ENCODE measurements around the gene GPATCH11. TPM values are rescaled to one million over a fixed set of nuclear protein-coding genes. Genes with fewer than 3 reads are reported as not detected.

GPATCH11 gene
- polyA plus RNA-seq, 10 donors, result 6.3 to 10.4 (median 8.1) TPM

DNA sequence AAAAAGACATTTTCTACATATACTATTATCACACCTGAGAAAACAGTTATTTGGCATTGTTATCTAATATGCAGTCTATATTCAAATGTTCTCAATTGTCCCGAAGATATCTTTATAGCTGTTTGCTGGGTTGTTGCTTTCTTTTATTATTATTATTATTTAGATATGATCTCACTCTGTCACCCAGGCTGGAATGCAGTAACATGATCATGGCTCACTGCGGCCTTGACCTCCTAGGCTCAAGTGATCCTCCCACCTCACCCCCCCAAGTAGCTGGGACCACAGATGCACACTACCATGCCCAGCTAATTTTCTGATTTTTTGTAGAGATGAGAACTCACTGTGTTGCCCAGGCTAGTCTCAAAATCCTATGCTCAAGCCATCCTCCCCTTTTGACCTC is 19.9 kb downstream of the GPATCH11 start:
- DNase-seq, result no peak

DNA sequence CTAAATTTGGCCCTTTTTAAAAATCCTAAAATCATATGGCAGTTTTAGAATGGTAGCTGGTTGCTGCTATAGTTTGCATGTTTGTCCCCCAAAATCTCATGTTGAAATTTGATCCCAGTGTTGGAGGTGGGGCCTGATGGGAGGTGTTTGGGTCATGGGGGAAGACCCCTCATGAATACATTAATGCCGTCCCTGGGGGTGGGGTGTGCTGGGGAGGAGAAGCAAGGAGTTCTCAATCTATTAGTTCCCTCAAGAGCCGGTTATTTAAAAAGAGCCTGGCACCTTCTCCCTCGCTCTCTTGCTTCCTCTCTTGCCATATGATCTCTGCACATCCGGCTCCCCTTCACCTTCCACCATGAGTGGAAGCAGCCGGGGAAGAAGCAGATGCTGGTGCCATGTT is 20.8 kb downstream of the GPATCH11 start:
- DNase-seq, result no peak

DNA sequence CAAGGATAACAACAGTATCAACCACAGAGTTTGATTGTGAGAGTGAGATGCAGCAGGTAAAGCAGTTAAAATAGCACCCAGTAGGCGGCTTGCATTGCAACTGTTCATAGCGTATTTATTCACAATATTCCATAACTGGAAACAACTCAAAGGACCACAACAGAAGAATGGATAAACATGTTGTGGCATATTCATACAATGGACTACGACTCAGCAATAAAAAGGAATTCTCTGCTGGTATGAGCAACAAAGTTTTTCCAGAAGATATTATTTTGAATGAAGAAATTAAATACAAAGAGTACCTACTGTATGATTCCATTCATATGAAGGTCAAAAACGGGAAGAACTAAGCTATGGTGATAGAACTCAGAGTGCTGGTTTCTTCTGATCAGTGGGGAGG is 25.2 kb downstream of the GPATCH11 start:
- no peak for DNase-seq

DNA sequence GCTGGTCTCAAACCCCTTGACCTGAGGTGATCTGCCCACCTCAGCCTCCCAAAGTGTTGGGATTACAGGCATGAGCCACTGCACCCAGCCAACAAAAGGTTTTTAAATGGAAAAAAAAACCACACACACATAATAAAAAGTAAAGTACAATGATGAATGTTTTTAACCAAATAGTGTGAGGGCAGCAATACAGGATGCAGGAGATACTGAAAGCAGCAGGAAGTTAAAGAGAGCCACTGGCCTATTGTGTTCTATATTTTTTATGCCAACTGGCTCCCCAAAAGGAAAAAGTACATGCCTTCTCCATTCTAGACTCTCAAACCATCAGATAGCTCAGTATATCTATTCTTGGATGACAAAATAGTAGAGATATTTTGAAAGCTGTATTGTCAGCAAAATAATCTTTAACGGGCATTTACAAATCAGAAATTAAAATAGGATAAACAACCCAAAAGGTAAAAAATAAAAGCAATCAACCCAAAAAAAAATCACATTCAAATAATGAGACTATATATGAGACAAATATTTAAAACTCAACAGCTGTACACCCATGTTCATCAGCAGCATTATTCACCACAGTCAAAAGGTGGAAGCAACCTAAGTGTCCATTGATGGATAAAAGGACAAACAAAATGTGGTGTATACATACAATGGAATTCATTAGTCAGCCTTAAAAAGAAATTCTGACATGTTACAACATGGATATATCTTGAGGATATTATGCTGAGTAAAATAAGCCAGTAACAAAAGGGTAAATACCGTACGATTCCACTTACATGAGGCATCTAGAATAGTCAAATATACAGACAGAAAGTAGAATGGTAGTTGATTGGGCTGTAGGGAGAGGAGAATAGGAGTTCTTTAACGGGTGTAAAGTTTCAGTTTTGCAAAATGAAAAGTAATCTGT is 26.2 kb downstream of the GPATCH11 start:
- DNase-seq, result no peak

DNA sequence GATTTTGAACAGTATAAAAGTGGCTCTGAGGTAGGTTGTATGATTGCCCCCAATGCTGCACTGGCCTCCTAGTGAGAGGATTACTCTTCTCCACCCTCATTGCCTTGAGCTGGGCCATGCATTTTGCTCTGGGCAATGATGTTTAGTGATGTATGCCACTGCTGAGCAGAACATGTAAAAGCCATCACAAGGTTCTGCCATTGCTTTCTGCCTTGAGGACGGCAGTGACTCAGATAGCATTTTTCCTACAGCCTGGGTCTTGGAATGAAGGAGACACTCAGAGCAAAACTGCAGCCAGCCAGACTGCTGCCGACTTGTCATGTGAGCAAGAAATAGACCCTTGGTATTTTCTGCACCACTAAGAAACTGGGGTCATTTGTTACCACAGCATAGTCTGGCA is 27.6 kb downstream of the GPATCH11 start:
- no peak for DNase-seq

DNA sequence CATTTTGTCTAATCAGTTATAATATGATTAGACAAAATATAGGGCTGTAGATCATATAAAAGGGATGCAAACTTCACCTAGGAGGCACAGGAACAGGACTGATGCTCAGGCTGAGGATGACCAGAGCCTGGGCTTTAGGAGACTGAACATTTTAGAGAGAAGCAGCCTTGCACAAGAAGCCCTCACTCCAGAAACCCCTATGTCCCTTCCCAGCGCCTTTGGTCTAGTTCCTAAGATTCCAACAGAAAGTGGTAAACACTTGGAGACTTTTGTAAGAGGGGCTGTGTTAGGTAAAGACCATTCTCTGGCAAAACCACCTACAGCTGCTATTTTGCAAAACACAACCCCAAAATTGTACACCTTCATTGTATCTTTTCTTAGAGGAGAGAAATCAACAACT is 33.2 kb downstream of the GPATCH11 start:
- DNase-seq, result no peak

DNA sequence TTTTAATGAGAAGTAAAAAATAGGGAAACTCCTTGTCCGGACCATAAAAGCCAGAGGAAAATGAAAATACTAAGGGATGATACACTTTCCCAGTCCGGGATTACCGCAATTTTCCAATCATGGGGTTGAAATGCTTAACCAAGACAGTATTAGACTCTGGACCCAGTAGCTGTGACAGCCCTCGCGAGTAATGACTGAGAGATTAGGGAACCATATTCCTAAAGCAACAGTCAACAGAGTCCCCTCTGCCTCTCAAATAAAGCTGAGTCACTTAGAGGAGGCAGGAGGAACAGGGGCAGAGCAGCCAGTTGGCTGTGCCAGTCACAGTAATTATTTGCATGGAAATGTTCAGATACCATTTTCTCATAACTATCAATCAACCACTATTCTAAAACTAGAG is 34.8 kb downstream of the GPATCH11 start:
- no peak for DNase-seq

DNA sequence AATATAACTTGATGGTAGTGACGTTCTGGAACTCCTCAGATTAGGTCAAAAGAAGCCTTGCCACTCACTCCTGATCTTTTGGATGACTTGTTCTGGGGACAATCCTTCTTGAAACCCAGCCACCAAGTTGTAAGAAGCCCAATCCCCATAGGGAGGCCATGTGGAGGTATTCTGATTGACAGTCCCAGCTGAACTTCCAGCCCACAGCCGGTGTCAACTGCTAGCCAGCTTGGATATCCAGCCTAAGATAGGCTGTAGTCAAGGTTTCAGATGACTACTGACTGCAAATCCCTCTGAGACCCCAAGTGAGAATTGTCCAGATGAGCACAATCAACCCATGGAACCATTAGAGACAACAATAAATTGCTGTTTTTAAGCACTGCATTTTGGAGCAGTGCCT is 41.1 kb downstream of the GPATCH11 start:
- DNase-seq, result peak; percentile 48 to 70 (median 50)

DNA sequence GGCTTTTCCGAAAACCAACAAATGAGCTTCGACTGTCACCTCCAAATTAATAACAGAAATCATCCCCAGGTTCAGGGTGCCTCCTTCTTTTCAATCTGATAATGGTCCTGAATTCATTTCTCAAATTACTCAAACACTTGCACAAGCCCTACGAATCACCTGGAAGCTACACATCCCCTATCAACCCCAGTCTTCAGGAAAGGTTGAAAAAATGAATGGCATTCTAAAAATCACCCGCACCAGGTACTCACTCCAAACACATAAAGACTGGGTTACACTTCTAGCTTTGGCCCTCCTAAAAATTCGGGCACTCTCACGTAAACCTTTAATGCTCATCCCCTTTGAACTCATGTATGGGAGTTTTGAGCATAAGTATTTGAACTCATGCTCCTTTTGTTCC is 48.6 kb downstream of the GPATCH11 start:
- DNase-seq, result no peak

DNA sequence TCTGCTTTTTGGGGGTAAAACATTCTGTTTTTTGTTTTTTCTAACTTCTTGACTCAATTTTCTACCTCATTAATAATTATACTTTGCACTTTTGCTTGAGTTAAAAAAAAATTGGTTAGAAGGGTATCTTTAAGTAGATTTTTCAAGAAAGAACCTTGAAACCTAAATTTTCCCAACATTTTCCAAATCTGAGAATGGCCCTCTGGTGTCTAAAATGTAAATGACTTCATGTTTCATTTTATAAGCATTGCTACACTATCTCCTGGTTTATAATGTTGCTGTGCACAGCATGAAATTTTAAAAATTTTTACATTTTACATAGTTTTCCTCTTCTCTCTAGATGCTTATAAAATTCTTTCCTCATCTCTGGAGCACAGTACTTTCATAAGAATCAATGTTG is 58.2 kb downstream of the GPATCH11 start:
- DNase-seq, result no peak

DNA sequence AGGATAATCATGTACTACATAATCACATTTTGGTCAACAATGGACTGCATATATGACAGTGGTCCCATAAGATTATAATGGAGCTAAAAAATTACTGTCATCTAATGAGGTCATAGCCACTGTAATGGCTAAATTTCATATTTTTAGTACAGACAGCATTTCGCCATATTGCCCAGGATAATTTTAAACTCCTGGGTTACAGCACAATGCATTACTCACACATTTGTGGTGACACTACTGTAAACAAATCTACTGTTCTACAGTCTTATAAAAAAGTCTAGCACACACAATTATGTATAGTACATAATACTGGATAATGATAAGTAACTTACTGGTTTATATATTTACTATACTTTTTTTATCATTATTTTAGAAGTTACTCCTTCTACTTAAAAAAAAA is 59.7 kb downstream of the GPATCH11 start:
- no peak for DNase-seq

DNA sequence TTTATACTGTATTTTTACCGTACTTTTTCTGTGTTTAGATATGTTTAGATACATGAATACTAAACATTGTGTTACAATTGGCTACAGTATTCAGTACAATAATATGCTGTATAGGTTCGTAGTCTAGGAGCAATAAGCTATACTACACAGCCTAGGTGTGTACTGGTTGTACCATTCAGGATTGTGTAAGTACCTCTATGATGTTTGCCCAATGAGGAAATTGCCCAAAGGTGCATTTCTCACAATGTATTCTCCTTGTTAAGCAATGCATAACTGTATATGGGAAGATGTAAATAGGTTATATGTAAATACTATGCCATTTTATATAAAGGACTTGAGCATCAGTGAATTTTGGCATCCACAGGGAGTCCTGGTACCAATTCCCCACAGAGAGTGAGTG is 61.7 kb downstream of the GPATCH11 start:
- no peak for DNase-seq

DNA sequence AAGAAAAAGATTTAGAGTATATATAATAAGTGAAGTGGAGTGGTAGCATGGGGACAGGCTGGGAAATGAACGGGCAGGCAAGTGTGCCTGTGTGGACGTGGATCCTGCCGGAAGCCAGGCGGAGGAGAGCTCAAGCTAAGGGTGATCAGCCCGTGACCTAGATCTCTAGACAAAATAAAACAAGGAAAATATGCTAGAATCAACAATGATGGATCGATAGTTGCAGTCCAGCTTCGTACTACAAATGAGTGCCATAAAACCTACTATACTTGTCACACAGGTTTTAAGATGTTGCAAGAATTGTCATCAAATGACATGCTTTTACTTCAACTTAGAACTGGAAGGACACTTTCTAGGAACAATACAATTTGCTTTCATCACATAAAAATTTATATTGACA is 64.0 kb downstream of the GPATCH11 start:
- no peak for DNase-seq

Other genes with a start within 250 kb of the GPATCH11 start
- gene STRN, start 118.0 kb upstream of the GPATCH11 start, polyA plus RNA-seq (ENCODE audit: insufficient read length in 10 of 10), result 10 to 100 TPM; 15.9 to 30.2 (median 20.2) TPM
- gene HEATR5B, start 146 bp upstream of the GPATCH11 start, polyA plus RNA-seq (ENCODE audit: insufficient read length in 10 of 10), result 10 to 100 TPM; 10.2 to 19.2 (median 13.3) TPM
- 10 to 100 TPM; 15.4 to 26.5 (median 23.4) TPM for gene EIF2AK2, start 72.5 kb downstream of the GPATCH11 start, polyA plus RNA-seq (ENCODE audit: insufficient read length in 10 of 10)
- gene SULT6B1, start 104.2 kb downstream of the GPATCH11 start, polyA plus RNA-seq (ENCODE audit: insufficient read length in 10 of 10), result not detected
- 10 to 100 TPM; 34.0 to 46.3 (median 39.1) TPM for gene CEBPZOS, start 112.0 kb downstream of the GPATCH11 start, polyA plus RNA-seq (ENCODE audit: insufficient read length in 10 of 10)
- 10 to 100 TPM; 36.2 to 52.0 (median 42.7) TPM for gene CEBPZ, start 147.1 kb downstream of the GPATCH11 start, polyA plus RNA-seq (ENCODE audit: insufficient read length in 10 of 10)
- 10 to 100 TPM; 11.3 to 24.1 (median 15.2) TPM for gene NDUFAF7, start 147.1 kb downstream of the GPATCH11 start, polyA plus RNA-seq (ENCODE audit: insufficient read length in 10 of 10)
- 10 to 100 TPM; 23.8 to 40.7 (median 34.2) TPM for gene PRKD3, start 240.3 kb downstream of the GPATCH11 start, polyA plus RNA-seq (ENCODE audit: insufficient read length in 10 of 10)

Data from muscle of back (tissue), 11 donors.